ENCODE measurements around the gene FBN3.

FBN3 gene

GRCh38 chr19:8180018-8180417, 30.6 kb upstream of the FBN3 start:
- H3F3A ChIP-seq (ENCODE audit: low read depth) = no peaks in the 10 kb centered on the region
- TF ChIP-seq CTCF (conservative IDR thresholded peaks at IDR 0.05; ENCODE audit: low read length) (no peak), EZH2phosphoT487 (IDR thresholded peaks at IDR 0.05; ENCODE audit: borderline replicate concordance) (no peak)

DNA sequence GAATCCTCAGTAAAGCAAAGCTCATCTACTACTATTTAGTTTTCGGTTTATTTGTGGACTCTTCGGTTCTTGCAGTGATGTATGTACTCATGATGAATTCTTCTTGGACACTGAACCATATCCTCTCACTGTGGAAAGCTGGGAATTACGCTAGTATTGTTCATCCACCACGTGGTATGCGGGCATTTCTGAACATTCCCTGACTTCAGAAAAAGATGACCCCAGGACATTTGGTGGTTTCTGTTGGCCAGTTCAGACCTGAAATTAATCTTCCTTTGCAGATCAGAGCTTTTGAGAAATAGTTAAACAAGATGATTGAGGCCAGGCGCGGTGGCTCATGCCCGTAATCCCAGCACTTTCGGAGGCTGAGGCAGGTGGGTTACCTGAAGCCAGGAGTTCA, 25.3 kb upstream of the FBN3 start:
- Histone ChIP-seq H3K9me3 (ENCODE audit: insufficient read depth, low read depth, low read length) (no peaks in the 10 kb centered on the region), H3K79me2 (ENCODE audit: insufficient read depth, low read length) (no peaks in the 10 kb centered on the region), H3K4me2 (ENCODE audit: low read depth, low read length, poor library complexity, severe bottlenecking) (no peak overlapping the region), H3F3A (ENCODE audit: low read depth) (no peaks in the 10 kb centered on the region), H3K27me3 (ENCODE audit: insufficient read depth, low read length, poor library complexity, severe bottlenecking) (no peaks in the 10 kb centered on the region), H4K20me1 (ENCODE audit: insufficient read depth, low read length, poor library complexity, severe bottlenecking) (no peaks in the 10 kb centered on the region), H3K4me1 (ENCODE audit: insufficient read depth, low read length, poor library complexity, severe bottlenecking) (no peaks in the 10 kb centered on the region), H3K9ac (ENCODE audit: low read depth, low read length, poor library complexity, severe bottlenecking) (no peak overlapping the region), H3K36me3 (ENCODE audit: insufficient read depth, low read length) (no peaks in the 10 kb centered on the region), H3K4me3 (ENCODE audit: low read length, poor library complexity, severe bottlenecking) (no peak overlapping the region), H2AFZ (ENCODE audit: low read length) (no peak overlapping the region), H3K9me2 (replicated peaks; ENCODE audit: low read depth, low read length) (no peaks in the 10 kb centered on the region)
- TF ChIP-seq EZH2phosphoT487 (IDR thresholded peaks at IDR 0.05; ENCODE audit: borderline replicate concordance) = no peak
- TF ChIP-seq CTCF (conservative IDR thresholded peaks at IDR 0.05; ENCODE audit: low read length) = no peak

More at GRCh38 chr19:8180018-8180417, 30.6 kb upstream of the FBN3 start:
- no peaks in the 10 kb centered on the region for H3K79me2 ChIP-seq (ENCODE audit: insufficient read depth, low read length)
- H3K36me3 ChIP-seq (ENCODE audit: insufficient read depth, low read length) = no peaks in the 10 kb centered on the region
- H3K9me2 ChIP-seq (replicated peaks; ENCODE audit: low read depth, low read length) = no peaks in the 10 kb centered on the region
- no peak overlapping the region for H3K9ac ChIP-seq (ENCODE audit: low read depth, low read length, poor library complexity, severe bottlenecking)
- H3K4me1 ChIP-seq (ENCODE audit: insufficient read depth, low read length, poor library complexity, severe bottlenecking) = peaks cover 6% of the 10 kb centered on the region
- no peak overlapping the region for H3K4me3 ChIP-seq (ENCODE audit: low read length, poor library complexity, severe bottlenecking)
- H3K4me2 ChIP-seq (ENCODE audit: low read depth, low read length, poor library complexity, severe bottlenecking) = no peak overlapping the region
- H3K27me3 ChIP-seq (ENCODE audit: insufficient read depth, low read length, poor library complexity, severe bottlenecking) = no peaks in the 10 kb centered on the region
- H4K20me1 ChIP-seq (ENCODE audit: insufficient read depth, low read length, poor library complexity, severe bottlenecking) = no peaks in the 10 kb centered on the region
- H3K9me3 ChIP-seq (ENCODE audit: insufficient read depth, low read depth, low read length) = no peaks in the 10 kb centered on the region
- no peak overlapping the region for H2AFZ ChIP-seq (ENCODE audit: low read length)

- Histone ChIP-seq H2AFZ (ENCODE audit: low read length) (no peak overlapping the region), H3K9me3 (ENCODE audit: insufficient read depth, low read depth, low read length) (no peaks in the 10 kb centered on the region), H3K27me3 (ENCODE audit: insufficient read depth, low read length, poor library complexity, severe bottlenecking) (no peaks in the 10 kb centered on the region), H3F3A (ENCODE audit: low read depth) (no peaks in the 10 kb centered on the region), H4K20me1 (ENCODE audit: insufficient read depth, low read length, poor library complexity, severe bottlenecking) (no peaks in the 10 kb centered on the region), H3K36me3 (ENCODE audit: insufficient read depth, low read length) (no peaks in the 10 kb centered on the region), H3K9me2 (replicated peaks; ENCODE audit: low read depth, low read length) (no peaks in the 10 kb centered on the region), H3K9ac (ENCODE audit: low read depth, low read length, poor library complexity, severe bottlenecking) (no peak overlapping the region), H3K79me2 (ENCODE audit: insufficient read depth, low read length) (no peaks in the 10 kb centered on the region), H3K4me3 (ENCODE audit: low read length, poor library complexity, severe bottlenecking) (no peak overlapping the region), H3K4me1 (ENCODE audit: insufficient read depth, low read length, poor library complexity, severe bottlenecking) (no peaks in the 10 kb centered on the region), H3K4me2 (ENCODE audit: low read depth, low read length, poor library complexity, severe bottlenecking) (no peak overlapping the region)
- no peak for TF ChIP-seq EZH2phosphoT487 (IDR thresholded peaks at IDR 0.05; ENCODE audit: borderline replicate concordance)
- TF ChIP-seq CTCF (conservative IDR thresholded peaks at IDR 0.05; ENCODE audit: low read length) = no peak
These were observed 19.1 kb upstream of the FBN3 start for GRCh38 chr19:8168537-8168936.

Data from Loucy (cell line).